Panc1 (cell line): ENCODE results near the gene DUS1L.

Experiments used
- TF ChIP-seq, protein P1 (sequence below): fragments of 450-650 bp; IDR thresholded peaks from 2 replicates; pipeline ENCODE4 v1.5.1; 2017; ENCODE audit warnings: mild to moderate bottlenecking
- TF ChIP-seq, protein P2 (sequence below), 2 experiments: IDR thresholded peaks; 2 replicates each; pipeline ENCODE4 v1.6.1; 2011 to 2012; ENCODE audit warnings: low read depth in 2 of 2, control low read depth in 1 of 2, low read length in 1 of 2, mild to moderate bottlenecking in 1 of 2, moderate library complexity in 1 of 2; ENCODE audit not compliant: insufficient read depth in 1 of 2

DNA sequence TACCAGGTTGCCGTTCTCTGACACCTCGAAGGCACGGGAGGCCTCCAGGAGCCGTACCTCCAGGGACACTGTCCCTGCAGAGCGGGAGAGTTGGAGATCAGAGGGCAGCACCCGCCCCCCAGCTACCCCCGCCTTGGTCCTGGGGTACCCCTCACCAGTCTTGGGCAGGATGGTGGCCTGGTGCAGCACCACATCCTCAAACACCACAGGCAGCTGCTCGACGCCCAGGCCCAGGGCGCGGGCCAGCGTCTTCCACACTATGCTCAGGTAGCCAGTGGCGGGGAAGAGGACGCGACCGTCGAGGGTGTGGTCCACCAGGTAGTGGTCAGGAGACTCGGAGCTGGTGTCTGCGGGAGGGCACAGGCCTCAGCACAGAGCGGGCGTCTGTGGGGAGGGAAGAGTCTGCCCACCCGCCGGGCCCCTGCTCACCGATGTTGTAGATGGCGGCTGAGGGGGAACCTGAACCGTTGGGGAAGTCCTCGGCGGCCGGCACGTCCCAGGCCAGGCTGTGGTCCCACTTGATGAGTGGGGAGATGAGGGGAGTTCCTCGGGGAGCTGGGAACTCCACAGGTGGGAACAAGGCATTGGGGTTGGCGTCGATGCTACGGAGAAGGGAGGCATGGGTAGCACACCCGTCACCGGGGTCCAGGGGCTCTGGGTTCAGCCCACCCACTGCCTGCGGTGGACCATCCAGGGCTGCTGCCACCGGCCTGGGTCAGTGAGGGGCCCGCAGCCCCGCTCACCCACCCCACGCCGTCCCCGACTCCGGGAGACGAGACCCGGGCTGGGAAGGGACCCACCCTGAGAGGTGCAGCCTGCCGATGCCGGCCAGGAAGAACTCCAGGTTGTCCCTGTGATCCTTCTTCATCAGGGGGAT, 22.6 kb upstream of the DUS1L start:
- TF ChIP-seq, protein P1, sequence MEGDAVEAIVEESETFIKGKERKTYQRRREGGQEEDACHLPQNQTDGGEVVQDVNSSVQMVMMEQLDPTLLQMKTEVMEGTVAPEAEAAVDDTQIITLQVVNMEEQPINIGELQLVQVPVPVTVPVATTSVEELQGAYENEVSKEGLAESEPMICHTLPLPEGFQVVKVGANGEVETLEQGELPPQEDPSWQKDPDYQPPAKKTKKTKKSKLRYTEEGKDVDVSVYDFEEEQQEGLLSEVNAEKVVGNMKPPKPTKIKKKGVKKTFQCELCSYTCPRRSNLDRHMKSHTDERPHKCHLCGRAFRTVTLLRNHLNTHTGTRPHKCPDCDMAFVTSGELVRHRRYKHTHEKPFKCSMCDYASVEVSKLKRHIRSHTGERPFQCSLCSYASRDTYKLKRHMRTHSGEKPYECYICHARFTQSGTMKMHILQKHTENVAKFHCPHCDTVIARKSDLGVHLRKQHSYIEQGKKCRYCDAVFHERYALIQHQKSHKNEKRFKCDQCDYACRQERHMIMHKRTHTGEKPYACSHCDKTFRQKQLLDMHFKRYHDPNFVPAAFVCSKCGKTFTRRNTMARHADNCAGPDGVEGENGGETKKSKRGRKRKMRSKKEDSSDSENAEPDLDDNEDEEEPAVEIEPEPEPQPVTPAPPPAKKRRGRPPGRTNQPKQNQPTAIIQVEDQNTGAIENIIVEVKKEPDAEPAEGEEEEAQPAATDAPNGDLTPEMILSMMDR, result no peak
- TF ChIP-seq, protein P2, sequence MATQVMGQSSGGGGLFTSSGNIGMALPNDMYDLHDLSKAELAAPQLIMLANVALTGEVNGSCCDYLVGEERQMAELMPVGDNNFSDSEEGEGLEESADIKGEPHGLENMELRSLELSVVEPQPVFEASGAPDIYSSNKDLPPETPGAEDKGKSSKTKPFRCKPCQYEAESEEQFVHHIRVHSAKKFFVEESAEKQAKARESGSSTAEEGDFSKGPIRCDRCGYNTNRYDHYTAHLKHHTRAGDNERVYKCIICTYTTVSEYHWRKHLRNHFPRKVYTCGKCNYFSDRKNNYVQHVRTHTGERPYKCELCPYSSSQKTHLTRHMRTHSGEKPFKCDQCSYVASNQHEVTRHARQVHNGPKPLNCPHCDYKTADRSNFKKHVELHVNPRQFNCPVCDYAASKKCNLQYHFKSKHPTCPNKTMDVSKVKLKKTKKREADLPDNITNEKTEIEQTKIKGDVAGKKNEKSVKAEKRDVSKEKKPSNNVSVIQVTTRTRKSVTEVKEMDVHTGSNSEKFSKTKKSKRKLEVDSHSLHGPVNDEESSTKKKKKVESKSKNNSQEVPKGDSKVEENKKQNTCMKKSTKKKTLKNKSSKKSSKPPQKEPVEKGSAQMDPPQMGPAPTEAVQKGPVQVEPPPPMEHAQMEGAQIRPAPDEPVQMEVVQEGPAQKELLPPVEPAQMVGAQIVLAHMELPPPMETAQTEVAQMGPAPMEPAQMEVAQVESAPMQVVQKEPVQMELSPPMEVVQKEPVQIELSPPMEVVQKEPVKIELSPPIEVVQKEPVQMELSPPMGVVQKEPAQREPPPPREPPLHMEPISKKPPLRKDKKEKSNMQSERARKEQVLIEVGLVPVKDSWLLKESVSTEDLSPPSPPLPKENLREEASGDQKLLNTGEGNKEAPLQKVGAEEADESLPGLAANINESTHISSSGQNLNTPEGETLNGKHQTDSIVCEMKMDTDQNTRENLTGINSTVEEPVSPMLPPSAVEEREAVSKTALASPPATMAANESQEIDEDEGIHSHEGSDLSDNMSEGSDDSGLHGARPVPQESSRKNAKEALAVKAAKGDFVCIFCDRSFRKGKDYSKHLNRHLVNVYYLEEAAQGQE (IDR thresholded peaks at IDR 0.05; ENCODE audit: insufficient read depth in 1 of 2, low read depth in 2 of 2, low read length in 1 of 2), result no peak
